Measurements from ENCODE around the gene AGRP.

The AGRP gene

GRCh38 chr16:67451704-67452435 is 31.5 kb downstream of the AGRP start:
- Histone ChIP-seq H3K4me3 (ENCODE audit: low read length, poor library complexity, severe bottlenecking) (no peak overlapping the region), H3K79me2 (ENCODE audit: insufficient read depth, low read length) (no peaks in the 10 kb centered on the region), H2AFZ (ENCODE audit: low read length) (no peak overlapping the region), H3K9me3 (ENCODE audit: insufficient read depth, low read depth, low read length) (no peaks in the 10 kb centered on the region), H3K9me2 (replicated peaks; ENCODE audit: low read depth, low read length) (no peaks in the 10 kb centered on the region), H3K9ac (ENCODE audit: low read depth, low read length, poor library complexity, severe bottlenecking) (no peak overlapping the region), H3F3A (ENCODE audit: low read depth) (no peaks in the 10 kb centered on the region), H3K4me2 (ENCODE audit: low read depth, low read length, poor library complexity, severe bottlenecking) (no peak overlapping the region), H4K20me1 (ENCODE audit: insufficient read depth, low read length, poor library complexity, severe bottlenecking) (no peaks in the 10 kb centered on the region), H3K4me1 (ENCODE audit: insufficient read depth, low read length, poor library complexity, severe bottlenecking) (no peaks in the 10 kb centered on the region), H3K36me3 (ENCODE audit: insufficient read depth, low read length) (peaks cover 7% of the 10 kb centered on the region; the same call in 1 of the 2 replicates), H3K27me3 (ENCODE audit: insufficient read depth, low read length, poor library complexity, severe bottlenecking) (no peaks in the 10 kb centered on the region)
- TF ChIP-seq, protein P1, sequence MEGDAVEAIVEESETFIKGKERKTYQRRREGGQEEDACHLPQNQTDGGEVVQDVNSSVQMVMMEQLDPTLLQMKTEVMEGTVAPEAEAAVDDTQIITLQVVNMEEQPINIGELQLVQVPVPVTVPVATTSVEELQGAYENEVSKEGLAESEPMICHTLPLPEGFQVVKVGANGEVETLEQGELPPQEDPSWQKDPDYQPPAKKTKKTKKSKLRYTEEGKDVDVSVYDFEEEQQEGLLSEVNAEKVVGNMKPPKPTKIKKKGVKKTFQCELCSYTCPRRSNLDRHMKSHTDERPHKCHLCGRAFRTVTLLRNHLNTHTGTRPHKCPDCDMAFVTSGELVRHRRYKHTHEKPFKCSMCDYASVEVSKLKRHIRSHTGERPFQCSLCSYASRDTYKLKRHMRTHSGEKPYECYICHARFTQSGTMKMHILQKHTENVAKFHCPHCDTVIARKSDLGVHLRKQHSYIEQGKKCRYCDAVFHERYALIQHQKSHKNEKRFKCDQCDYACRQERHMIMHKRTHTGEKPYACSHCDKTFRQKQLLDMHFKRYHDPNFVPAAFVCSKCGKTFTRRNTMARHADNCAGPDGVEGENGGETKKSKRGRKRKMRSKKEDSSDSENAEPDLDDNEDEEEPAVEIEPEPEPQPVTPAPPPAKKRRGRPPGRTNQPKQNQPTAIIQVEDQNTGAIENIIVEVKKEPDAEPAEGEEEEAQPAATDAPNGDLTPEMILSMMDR (conservative IDR thresholded peaks at IDR 0.05; ENCODE audit: low read length) = no peak
- no peak for TF ChIP-seq EZH2phosphoT487 (IDR thresholded peaks at IDR 0.05; ENCODE audit: borderline replicate concordance)

DNA sequence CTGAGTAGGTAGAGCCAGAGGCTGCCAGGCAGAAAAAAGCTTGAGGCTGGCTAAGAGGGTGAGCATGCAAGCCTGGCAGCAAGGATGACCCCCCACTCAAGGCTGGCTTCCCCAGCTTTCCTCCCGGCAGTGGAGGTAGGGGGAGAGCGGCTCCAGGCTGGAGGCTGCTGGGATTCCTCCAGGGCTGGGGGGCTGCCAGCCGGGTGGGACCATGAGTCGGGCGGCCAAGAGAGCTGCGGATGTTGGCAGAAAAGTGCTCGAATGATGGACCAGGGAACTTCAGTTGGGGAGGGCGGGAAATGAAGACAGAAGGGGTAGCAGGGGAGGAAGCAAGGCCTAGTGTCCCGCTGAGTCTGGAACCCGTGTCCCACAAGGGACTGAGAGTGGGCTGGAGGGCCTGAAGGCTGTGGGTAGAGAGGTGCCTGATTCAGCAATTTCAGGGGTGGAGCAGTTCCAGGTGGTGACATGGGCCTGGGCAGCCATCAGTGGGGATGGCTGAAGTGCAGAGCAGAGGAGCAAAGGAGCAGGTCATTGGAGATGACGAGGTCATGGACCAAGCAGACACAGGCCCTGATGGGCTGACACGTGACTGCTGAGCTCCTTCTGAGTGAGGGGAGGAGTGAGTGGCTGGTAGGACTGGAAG is 32.2 kb downstream of the AGRP start:
- TF ChIP-seq EZH2phosphoT487 (IDR thresholded peaks at IDR 0.05; ENCODE audit: borderline replicate concordance) = no peak
- TF ChIP-seq, protein P1 (conservative IDR thresholded peaks at IDR 0.05; ENCODE audit: low read length) = no peak
- no peaks in the 10 kb centered on the region for H4K20me1 ChIP-seq (ENCODE audit: insufficient read depth, low read length, poor library complexity, severe bottlenecking)
- peaks cover 7% of the 10 kb centered on the region; the same call in 1 of the 2 replicates for H3K36me3 ChIP-seq (ENCODE audit: insufficient read depth, low read length)

DNA sequence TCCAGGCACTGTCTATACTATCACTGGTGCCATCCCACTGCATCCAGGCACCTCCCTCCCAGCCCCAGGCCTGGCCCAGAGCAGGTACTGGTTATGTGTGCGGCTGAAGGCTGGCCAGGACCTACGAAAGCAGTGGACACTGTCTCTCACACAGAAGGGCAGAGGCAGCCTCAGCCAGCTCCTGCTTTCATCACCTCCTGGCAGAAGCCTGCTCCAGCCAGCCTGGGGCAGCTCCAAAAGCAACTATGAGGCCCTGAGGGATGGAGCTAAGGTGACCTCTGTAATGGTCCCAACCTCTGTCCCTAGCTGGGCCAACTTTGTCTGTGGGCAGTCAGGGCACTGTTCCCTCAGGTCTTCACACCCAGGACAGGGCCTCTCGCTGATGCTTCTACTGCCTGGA is 33.6 kb downstream of the AGRP start:
- Histone ChIP-seq H3K4me3 (ENCODE audit: low read length, poor library complexity, severe bottlenecking) (no peak overlapping the region), H3K9me3 (ENCODE audit: insufficient read depth, low read depth, low read length) (no peaks in the 10 kb centered on the region), H3F3A (ENCODE audit: low read depth) (no peaks in the 10 kb centered on the region), H2AFZ (ENCODE audit: low read length) (no peak overlapping the region), H3K36me3 (ENCODE audit: insufficient read depth, low read length) (peaks cover 7% of the 10 kb centered on the region; the same call in 1 of the 2 replicates), H3K9me2 (replicated peaks; ENCODE audit: low read depth, low read length) (no peaks in the 10 kb centered on the region), H3K27me3 (ENCODE audit: insufficient read depth, low read length, poor library complexity, severe bottlenecking) (no peaks in the 10 kb centered on the region), H3K4me2 (ENCODE audit: low read depth, low read length, poor library complexity, severe bottlenecking) (no peak overlapping the region), H3K9ac (ENCODE audit: low read depth, low read length, poor library complexity, severe bottlenecking) (no peak overlapping the region), H3K4me1 (ENCODE audit: insufficient read depth, low read length, poor library complexity, severe bottlenecking) (no peaks in the 10 kb centered on the region), H3K79me2 (ENCODE audit: insufficient read depth, low read length) (no peaks in the 10 kb centered on the region), H4K20me1 (ENCODE audit: insufficient read depth, low read length, poor library complexity, severe bottlenecking) (no peaks in the 10 kb centered on the region)
- no peak for TF ChIP-seq EZH2phosphoT487 (IDR thresholded peaks at IDR 0.05; ENCODE audit: borderline replicate concordance)
- TF ChIP-seq, protein P1 (conservative IDR thresholded peaks at IDR 0.05; ENCODE audit: low read length) = no peak

More for the DNA sequence above, 32.2 kb downstream of the AGRP start:
- H3K9me3 ChIP-seq (ENCODE audit: insufficient read depth, low read depth, low read length) = no peaks in the 10 kb centered on the region
- no peak overlapping the region for H3K4me3 ChIP-seq (ENCODE audit: low read length, poor library complexity, severe bottlenecking)
- no peaks in the 10 kb centered on the region for H3F3A ChIP-seq (ENCODE audit: low read depth)
- no peak overlapping the region for H3K4me2 ChIP-seq (ENCODE audit: low read depth, low read length, poor library complexity, severe bottlenecking)
- H3K79me2 ChIP-seq (ENCODE audit: insufficient read depth, low read length) = no peaks in the 10 kb centered on the region
- H2AFZ ChIP-seq (ENCODE audit: low read length) = no peak overlapping the region
- H3K27me3 ChIP-seq (ENCODE audit: insufficient read depth, low read length, poor library complexity, severe bottlenecking) = no peaks in the 10 kb centered on the region
- H3K9me2 ChIP-seq (replicated peaks; ENCODE audit: low read depth, low read length) = no peaks in the 10 kb centered on the region
- no peak overlapping the region for H3K9ac ChIP-seq (ENCODE audit: low read depth, low read length, poor library complexity, severe bottlenecking)
- no peaks in the 10 kb centered on the region for H3K4me1 ChIP-seq (ENCODE audit: insufficient read depth, low read length, poor library complexity, severe bottlenecking)
